ENCODE data around the gene SLC1A2. TPM values are rescaled to one million over a fixed set of nuclear protein-coding genes. Genes with fewer than 3 reads are reported as not detected.
A peak's percentile ranks its signal among the peaks of the same experiment; 100 is the strongest.

SLC1A2 gene
- total RNA-seq: 1 to 10 TPM; 1.0 to 3.4 (median 2.0) TPM

DNA sequence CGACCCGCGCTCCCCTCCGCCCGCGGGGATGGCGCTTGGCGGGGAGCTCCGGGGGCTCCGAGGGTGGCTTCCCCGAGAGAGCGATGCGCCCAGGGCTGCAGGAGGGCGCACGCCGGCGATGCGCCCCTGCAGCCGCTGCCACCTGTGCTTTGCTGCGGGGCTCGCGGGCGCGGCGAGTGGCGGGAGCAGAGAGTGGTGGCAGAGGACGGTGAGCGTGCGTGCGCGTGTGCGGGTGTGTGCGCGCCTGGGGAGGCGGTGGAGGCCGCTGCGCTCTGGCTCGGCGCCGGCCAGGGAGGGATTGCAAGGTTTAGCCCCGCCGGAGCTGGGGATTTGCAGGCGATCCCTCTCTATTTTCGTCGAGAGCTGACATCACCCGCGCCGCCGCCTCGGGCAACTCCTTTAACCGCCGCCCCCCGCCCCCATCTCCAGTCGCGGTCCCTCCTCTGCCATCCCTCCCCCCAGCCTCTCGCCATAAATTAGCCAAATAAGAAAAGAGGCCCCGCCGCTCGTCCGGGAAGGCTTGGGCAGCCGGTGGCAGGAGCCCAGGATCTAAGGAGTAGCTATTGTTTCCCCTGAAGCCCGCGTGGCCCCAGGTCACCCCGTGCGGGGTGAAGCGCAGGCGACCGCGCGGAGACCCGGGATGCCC lies at the start of gene SLC1A2:
Gene SLC1A2 (minus strand): TSS at position 375 of the 646 bp plus-strand sequence. CDS start 592 bp downstream, outside the sequence.
- Histone ChIP-seq H3K27me3 (peaks cover 48% of the 10 kb centered on the region), H3K4me1 (peaks cover 25% of the 10 kb centered on the region), H3K4me3 (peak within 1 kb of the TSS; percentile 60), H3K36me3 (no peaks in the 10 kb centered on the region), H3K27ac (no peak within 1 kb of the TSS), H3K9me3 (no peaks in the 10 kb centered on the region)
- no peak for DNase-seq (ENCODE audit: low spot score in 2 of 2)
- TF ChIP-seq POLR2A (IDR thresholded peaks at IDR 0.05): no peak
- TF ChIP-seq, protein P1, sequence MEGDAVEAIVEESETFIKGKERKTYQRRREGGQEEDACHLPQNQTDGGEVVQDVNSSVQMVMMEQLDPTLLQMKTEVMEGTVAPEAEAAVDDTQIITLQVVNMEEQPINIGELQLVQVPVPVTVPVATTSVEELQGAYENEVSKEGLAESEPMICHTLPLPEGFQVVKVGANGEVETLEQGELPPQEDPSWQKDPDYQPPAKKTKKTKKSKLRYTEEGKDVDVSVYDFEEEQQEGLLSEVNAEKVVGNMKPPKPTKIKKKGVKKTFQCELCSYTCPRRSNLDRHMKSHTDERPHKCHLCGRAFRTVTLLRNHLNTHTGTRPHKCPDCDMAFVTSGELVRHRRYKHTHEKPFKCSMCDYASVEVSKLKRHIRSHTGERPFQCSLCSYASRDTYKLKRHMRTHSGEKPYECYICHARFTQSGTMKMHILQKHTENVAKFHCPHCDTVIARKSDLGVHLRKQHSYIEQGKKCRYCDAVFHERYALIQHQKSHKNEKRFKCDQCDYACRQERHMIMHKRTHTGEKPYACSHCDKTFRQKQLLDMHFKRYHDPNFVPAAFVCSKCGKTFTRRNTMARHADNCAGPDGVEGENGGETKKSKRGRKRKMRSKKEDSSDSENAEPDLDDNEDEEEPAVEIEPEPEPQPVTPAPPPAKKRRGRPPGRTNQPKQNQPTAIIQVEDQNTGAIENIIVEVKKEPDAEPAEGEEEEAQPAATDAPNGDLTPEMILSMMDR (IDR thresholded peaks at IDR 0.05): no peak
- no peak for TF ChIP-seq POLR2AphosphoS5 (IDR thresholded peaks at IDR 0.05)
- no peak for TF ChIP-seq EP300 (IDR thresholded peaks at IDR 0.05)
- 7% methylated on average over 10 of the region's 71 CpGs for WGBS

DNA sequence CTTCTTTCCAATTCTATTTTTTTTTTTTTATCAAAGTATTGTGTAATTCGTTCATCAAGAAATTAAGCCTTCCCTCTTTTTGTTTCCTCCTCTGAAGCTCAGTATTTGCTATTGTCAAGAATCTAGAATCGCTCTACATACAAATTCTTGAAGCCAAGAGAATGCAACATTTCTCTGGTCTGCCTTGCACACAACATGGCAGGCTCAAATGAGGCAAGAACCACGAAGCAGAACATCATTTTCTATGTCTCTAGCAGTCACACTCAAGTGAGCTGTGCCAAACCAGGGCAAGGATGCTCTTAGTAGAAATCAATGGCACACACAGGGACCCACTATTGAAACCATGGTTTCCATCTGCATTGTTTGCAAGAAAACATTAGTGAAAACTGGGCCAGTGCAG lies 46.7 kb upstream of the SLC1A2 start:
- Histone ChIP-seq H3K9me3 (no peaks in the 10 kb centered on the region), H3K36me3 (peaks cover 9% of the 10 kb centered on the region), H3K4me3 (no peak overlapping the region), H3K4me1 (no peaks in the 10 kb centered on the region), H3K27me3 (no peaks in the 10 kb centered on the region), H3K27ac (no peak overlapping the region)
- WGBS: 83% methylated on average over 3 of the region's 3 CpGs
- DNase-seq (ENCODE audit: low spot score in 2 of 2): no peak
- TF ChIP-seq POLR2A (IDR thresholded peaks at IDR 0.05) (no peak), POLR2AphosphoS5 (IDR thresholded peaks at IDR 0.05) (no peak), EP300 (IDR thresholded peaks at IDR 0.05) (no peak)
- TF ChIP-seq, protein P1 (IDR thresholded peaks at IDR 0.05): no peak

DNA sequence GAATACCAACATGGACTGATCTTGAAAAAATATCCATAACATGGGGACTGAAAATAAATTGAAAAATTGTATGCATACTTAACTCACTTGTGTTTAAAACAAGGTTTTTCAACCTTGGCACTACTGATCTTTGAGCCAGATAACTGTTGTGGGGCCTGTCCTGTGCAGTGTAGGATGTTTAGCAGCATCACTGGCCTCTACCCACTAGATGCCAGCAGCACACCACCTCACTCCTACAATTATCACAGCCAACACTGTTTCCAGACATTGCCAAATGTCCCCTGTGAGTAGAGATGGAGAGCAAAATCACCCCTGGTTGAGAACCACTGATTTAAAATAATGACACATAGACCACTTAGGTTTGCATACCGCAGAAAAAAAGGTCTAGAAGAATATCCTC lies 45.0 kb upstream of the SLC1A2 start:
- H3K9me3 ChIP-seq: no peaks in the 10 kb centered on the region
- H3K4me3 ChIP-seq: no peak overlapping the region
- DNase-seq (ENCODE audit: low spot score in 2 of 2): no peak
- TF ChIP-seq EP300 (IDR thresholded peaks at IDR 0.05) (no peak), POLR2AphosphoS5 (IDR thresholded peaks at IDR 0.05) (no peak), POLR2A (IDR thresholded peaks at IDR 0.05) (no peak)
- TF ChIP-seq, protein P1 (IDR thresholded peaks at IDR 0.05): no peak
- WGBS: 100% methylated on average over 1 of the region's 1 CpG
- H3K4me1 ChIP-seq: peaks cover 2% of the 10 kb centered on the region
- H3K27me3 ChIP-seq: no peaks in the 10 kb centered on the region
- H3K27ac ChIP-seq: no peak overlapping the region
- H3K36me3 ChIP-seq: peaks cover 8% of the 10 kb centered on the region

DNA sequence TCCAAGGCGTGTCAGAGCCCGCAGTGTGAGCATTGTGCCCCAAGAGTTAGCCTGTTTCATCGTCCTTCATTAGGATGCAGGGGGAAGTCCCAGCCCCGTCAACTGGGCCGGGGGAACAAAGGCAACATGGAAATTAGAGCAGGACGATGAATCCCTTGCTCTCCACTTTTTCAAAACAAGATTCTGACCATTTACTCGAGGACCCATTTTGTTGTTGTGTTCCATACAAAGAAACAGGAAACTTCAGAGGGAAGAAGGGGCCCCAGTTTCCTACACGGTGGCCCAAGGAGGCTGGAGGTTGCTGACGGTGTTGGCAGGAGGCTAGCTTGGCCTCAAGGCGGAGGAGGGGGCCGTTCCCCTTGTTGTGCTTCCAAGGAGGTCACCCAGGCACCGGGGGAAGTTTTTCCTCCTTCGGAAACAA lies 44.0 kb upstream of the SLC1A2 start:
- no peak overlapping the region for H3K27ac ChIP-seq
- WGBS: 84% methylated on average over 13 of the region's 13 CpGs
- H3K36me3 ChIP-seq: peaks cover 6% of the 10 kb centered on the region
- no peak for TF ChIP-seq EP300 (IDR thresholded peaks at IDR 0.05)
- no peak for TF ChIP-seq POLR2AphosphoS5 (IDR thresholded peaks at IDR 0.05)
- no peak for TF ChIP-seq POLR2A (IDR thresholded peaks at IDR 0.05)
- TF ChIP-seq, protein P1 (IDR thresholded peaks at IDR 0.05): no peak
- no peak for DNase-seq (ENCODE audit: low spot score in 2 of 2)
- no peaks in the 10 kb centered on the region for H3K9me3 ChIP-seq
- H3K27me3 ChIP-seq: no peaks in the 10 kb centered on the region
- H3K4me1 ChIP-seq: peaks cover 3% of the 10 kb centered on the region
- H3K4me3 ChIP-seq: no peak overlapping the region

DNA sequence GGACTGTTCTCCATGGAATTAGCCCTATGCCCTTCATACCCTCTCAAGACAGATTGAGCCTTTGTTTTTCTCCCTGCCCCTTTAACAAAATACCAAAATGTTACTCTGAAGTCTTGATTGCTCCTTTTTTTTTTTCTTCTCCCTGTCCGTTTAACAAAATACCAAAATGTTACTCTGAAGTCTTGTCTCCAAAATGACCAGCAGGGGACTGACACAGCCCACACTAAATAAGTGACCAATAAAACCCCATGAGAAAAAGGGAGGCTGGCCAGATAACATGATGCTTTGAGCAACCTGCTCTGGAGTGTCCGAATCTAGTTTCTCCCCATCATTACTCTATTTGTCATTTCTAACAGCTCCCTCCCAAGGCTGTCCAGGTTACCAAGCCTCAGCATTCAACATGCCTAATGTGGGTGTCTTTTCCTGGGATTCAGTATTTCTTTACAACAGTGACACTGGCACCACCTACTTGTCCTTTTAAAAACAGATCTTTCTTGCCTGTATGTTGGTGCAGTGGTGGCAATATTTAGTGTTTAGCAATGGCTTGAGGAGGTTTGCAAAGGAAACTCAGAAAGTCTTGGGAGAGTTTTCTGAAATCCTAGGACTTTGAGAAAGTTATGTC lies 42.7 kb upstream of the SLC1A2 start:
- peaks cover 6% of the 10 kb centered on the region for H3K36me3 ChIP-seq
- WGBS: 94% methylated on average over 2 of the region's 2 CpGs
- H3K4me1 ChIP-seq: peaks cover 3% of the 10 kb centered on the region
- H3K27me3 ChIP-seq: no peaks in the 10 kb centered on the region
- no peak for DNase-seq (ENCODE audit: low spot score in 2 of 2)
- TF ChIP-seq POLR2AphosphoS5 (IDR thresholded peaks at IDR 0.05) (no peak), POLR2A (IDR thresholded peaks at IDR 0.05) (no peak), EP300 (IDR thresholded peaks at IDR 0.05) (no peak)
- TF ChIP-seq, protein P1 (IDR thresholded peaks at IDR 0.05): no peak
- H3K9me3 ChIP-seq: no peaks in the 10 kb centered on the region
- H3K4me3 ChIP-seq: no peak overlapping the region
- no peak overlapping the region for H3K27ac ChIP-seq
